B cell (primary cell): Measurements from ENCODE around the gene RASA2. TPM values are rescaled to one million over a fixed set of nuclear protein-coding genes. Genes with fewer than 3 reads are reported as not detected.

Source experiments
- ATAC-seq: fragments of 200-7000 bp; cut with Tn5 transposase; one replicate; pipeline ENCODE4 v1.10.0; 2021; ENCODE audit warnings: low read depth, mild to moderate bottlenecking, moderate number of reproducible peaks, moderate library complexity
- CTCF ChIA-PET: fragments of 350-600 bp; sonication (Branson Sonifier 250); formaldehyde crosslinking; loops from one replicate; lab custom pipeline; 2021; ENCODE audit warnings: antibody characterized with exemption, inconsistent platforms; lab: Charles Lee
- POLR2A ChIA-PET: fragments of 350-600 bp; sonication (Branson Sonifier 250); formaldehyde crosslinking; loops from one replicate; lab custom pipeline; 2021; ENCODE audit warnings: antibody characterized with exemption; lab: Charles Lee
- DNase-seq: peaks from one replicate; pipeline ENCODE4 v3.0.0; 2013
- H2AFZ ChIP-seq: 2 replicates; pipeline ENCODE4 v1.6.1; 2012; ENCODE audit warnings: mild to moderate bottlenecking, low read depth, low read length; ENCODE audit not compliant: insufficient read depth, poor library complexity, severe bottlenecking
- H3K27ac ChIP-seq, 2 donors: 1 replicate in 1 of 2; 2 replicates in 1 of 2; pipeline ENCODE4 v1.5.1; 2012 to 2013; ENCODE audit warnings: low read length in 2 of 2, mild to moderate bottlenecking in 2 of 2, moderate library complexity in 1 of 2
- H3K27me3 ChIP-seq, 4 experiments: fragments of 200-600 bp in 1 of 4; sonication (generic) in 1 of 4; replicated peaks in 1 of 4; 1 replicate in 2 of 4; 2 replicates in 2 of 4; pipeline versions ENCODE4 v1.6.1 to v1.7.0; 2013 to 2016; ENCODE audit warnings: low read length in 3 of 4, mild to moderate bottlenecking in 2 of 4, mixed read lengths in 1 of 4, moderate library complexity in 1 of 4; ENCODE audit not compliant: insufficient read depth in 4 of 4, control insufficient read depth in 3 of 4; ENCODE audit errors: control extremely low read depth in 1 of 4
- H3K36me3 ChIP-seq, 2 experiments: replicated peaks in 1 of 2; 1 replicate in 1 of 2; 2 replicates in 1 of 2; pipeline versions ENCODE4 v1.6.1 to v1.7.1; 2013; ENCODE audit warnings: low read length in 1 of 2; ENCODE audit not compliant: insufficient read depth in 2 of 2, control insufficient read depth in 1 of 2; ENCODE audit errors: control extremely low read depth in 1 of 2, extremely low read depth in 1 of 2
- H3K4me1 ChIP-seq, 2 donors: fragments of 200-600 bp in 1 of 2; sonication (generic) in 1 of 2; 1 replicate in 1 of 2; 2 replicates in 1 of 2; pipeline versions ENCODE4 v1.5.1 to v1.6.1; 2013 to 2017; ENCODE audit warnings: low read length in 2 of 2; ENCODE audit not compliant: control insufficient read depth in 2 of 2, insufficient read depth in 2 of 2
- H3K4me2 ChIP-seq: replicated peaks from 2 replicates; pipeline ENCODE3; 2012; ENCODE audit warnings: mild to moderate bottlenecking, low read depth, low read length; ENCODE audit not compliant: poor library complexity, severe bottlenecking
- H3K4me3 ChIP-seq, 5 experiments: fragments of 200-600 bp in 1 of 5; sonication (generic) in 1 of 5; 1 replicate in 3 of 5; 2 replicates in 2 of 5; pipeline versions ENCODE4 v1.5.1 to v1.7.0; 2011 to 2016; ENCODE audit warnings: low read length in 4 of 5, mild to moderate bottlenecking in 4 of 5, low read depth in 2 of 5, control low read depth in 1 of 5, moderate library complexity in 1 of 5; ENCODE audit not compliant: insufficient read depth in 1 of 5; ENCODE audit errors: control extremely low read depth in 1 of 5, extremely low read depth in 1 of 5
- H3K79me2 ChIP-seq: fragments of 200-600 bp; sonication (generic); one replicate; pipeline ENCODE4 v1.6.0; 2016; ENCODE audit warnings: low read length; ENCODE audit not compliant: control insufficient read depth, insufficient read depth
- H3K9ac ChIP-seq: fragments of 200-600 bp; sonication (generic); 2 replicates; pipeline ENCODE4 v1.6.1; 2017; ENCODE audit warnings: mild to moderate bottlenecking, low read length, moderate library complexity
- H3K9me3 ChIP-seq, 3 donors: one replicate each; pipeline versions ENCODE4 v1.6.1 to v1.7.1; 2013; ENCODE audit warnings: low read length in 2 of 3; ENCODE audit not compliant: control insufficient read depth in 2 of 3, insufficient read depth in 1 of 3; ENCODE audit errors: control extremely low read depth in 1 of 3
- H4K20me1 ChIP-seq: 2 replicates; pipeline ENCODE4 v1.6.0; 2012; ENCODE audit warnings: mild to moderate bottlenecking, low read length; ENCODE audit not compliant: insufficient read depth, control insufficient read depth, poor library complexity, severe bottlenecking
- H3K27ac Mint-ChIP-seq: one replicate; pipeline ENCODE4 v1.8.0; 2021; ENCODE audit warnings: mixed read lengths
- H3K27me3 Mint-ChIP-seq: one replicate; pipeline ENCODE4 v1.8.0; 2021; ENCODE audit warnings: mixed read lengths
- H3K4me1 Mint-ChIP-seq: one replicate; pipeline ENCODE4 v1.8.0; 2021; ENCODE audit warnings: mixed read lengths
- H3K4me3 Mint-ChIP-seq: one replicate; pipeline ENCODE4 v1.8.0; 2021; ENCODE audit warnings: mixed read lengths
- H3K9me3 Mint-ChIP-seq: one replicate; pipeline ENCODE4 v1.8.0; 2022; ENCODE audit warnings: mixed read lengths; ENCODE audit not compliant: insufficient read depth
- EZH2 ChIP-seq: IDR thresholded peaks from 2 replicates; pipeline ENCODE4 v1.6.1; 2012; ENCODE audit warnings: borderline replicate concordance, low read depth, mild to moderate bottlenecking, moderate library complexity, low read length; ENCODE audit not compliant: insufficient read depth, poor library complexity, severe bottlenecking
- WGBS: methylation state at CpG from one replicate; pipeline ENCODE4 v1.1.5; 2013; ENCODE audit warnings: missing lambda C conversion rate; ENCODE audit not compliant: insufficient coverage; 5-methylcytosine and 5-hydroxymethylcytosine counted together
- intact Hi-C: fragments of 100-400 bp; cut with micrococcal nuclease; formaldehyde crosslinking; loops from one replicate; pipeline ENCODE4 v1.10.0; 2022
- polyA plus RNA-seq: library from polyadenylated mRNA; depleted of rRNA; stranded (reverse); fragments of >200 nt; gene quantifications from 2 replicates; pipeline ENCODE4 v1.2.3, GENCODE V29; 2012
- total RNA-seq, 2 donors: library from RNA; stranded (reverse); fragments of 120-200 nt in 1 of 2; gene quantifications; 1 replicate in 1 of 2; 2 replicates in 1 of 2; pipeline versions ENCODE4 v1.2.3 to v1.2.4, GENCODE V29; 2013 to 2022
- TF ChIP-seq, protein P1 (sequence below): fragments of 200-600 bp; IDR thresholded peaks from one replicate; pipeline ENCODE4 v1.8.0; 2022; ENCODE audit warnings: antibody characterized with exemption, mild to moderate bottlenecking

The RASA2 gene
- total and polyA plus RNA-seq, 2 donors (not counting 1 experiment from before 2014, with no cell fraction given): 12.3 to 47.7 TPM

DNA sequence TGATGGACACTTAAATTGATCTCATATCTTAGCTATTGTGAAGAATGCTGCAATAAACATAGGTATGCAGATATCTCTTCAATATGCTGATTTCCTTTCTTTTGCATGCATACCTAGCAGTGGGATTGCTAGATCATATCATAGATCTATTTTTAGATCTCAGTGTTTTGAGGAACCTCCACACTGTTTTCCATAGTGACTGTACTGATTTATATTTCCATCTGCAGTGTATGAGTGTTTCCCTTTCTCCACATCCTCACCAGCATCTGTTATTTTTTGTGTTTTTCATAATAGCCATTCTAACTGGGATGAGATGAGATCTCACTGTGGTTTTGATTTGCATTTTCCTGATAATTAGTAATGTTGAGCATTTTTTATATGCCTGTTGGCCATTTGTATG is 17.1 kb upstream of the RASA2 start:
- Histone ChIP-seq H2AFZ (no peak overlapping the region), H3K4me3 (no peak overlapping the region), H3K79me2 (peaks cover 5% of the 10 kb centered on the region), H3K9ac (no peak overlapping the region), H3K27me3 (no peaks in the 10 kb centered on the region), H3K4me1 (peaks cover 0 to 4% of the 10 kb centered on the region in 2 donors), H3K4me2 (no peak overlapping the region), H3K27ac (no peak overlapping the region), H3K9me3 (peaks cover 0 to 4% (median under 1%) of the 10 kb centered on the region in 3 donors), H4K20me1 (no peaks in the 10 kb centered on the region), H3K36me3 (no peaks in the 10 kb centered on the region)
- Mint-ChIP-seq H3K9me3 (peaks cover 3% of the 10 kb centered on the region), H3K27ac (no peak overlapping the region), H3K4me3 (no peak overlapping the region), H3K4me1 (peaks cover 7% of the 10 kb centered on the region), H3K27me3 (no peaks in the 10 kb centered on the region)
- no peak for TF ChIP-seq EZH2
- TF ChIP-seq, protein P1, sequence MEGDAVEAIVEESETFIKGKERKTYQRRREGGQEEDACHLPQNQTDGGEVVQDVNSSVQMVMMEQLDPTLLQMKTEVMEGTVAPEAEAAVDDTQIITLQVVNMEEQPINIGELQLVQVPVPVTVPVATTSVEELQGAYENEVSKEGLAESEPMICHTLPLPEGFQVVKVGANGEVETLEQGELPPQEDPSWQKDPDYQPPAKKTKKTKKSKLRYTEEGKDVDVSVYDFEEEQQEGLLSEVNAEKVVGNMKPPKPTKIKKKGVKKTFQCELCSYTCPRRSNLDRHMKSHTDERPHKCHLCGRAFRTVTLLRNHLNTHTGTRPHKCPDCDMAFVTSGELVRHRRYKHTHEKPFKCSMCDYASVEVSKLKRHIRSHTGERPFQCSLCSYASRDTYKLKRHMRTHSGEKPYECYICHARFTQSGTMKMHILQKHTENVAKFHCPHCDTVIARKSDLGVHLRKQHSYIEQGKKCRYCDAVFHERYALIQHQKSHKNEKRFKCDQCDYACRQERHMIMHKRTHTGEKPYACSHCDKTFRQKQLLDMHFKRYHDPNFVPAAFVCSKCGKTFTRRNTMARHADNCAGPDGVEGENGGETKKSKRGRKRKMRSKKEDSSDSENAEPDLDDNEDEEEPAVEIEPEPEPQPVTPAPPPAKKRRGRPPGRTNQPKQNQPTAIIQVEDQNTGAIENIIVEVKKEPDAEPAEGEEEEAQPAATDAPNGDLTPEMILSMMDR: no peak
- CTCF ChIA-PET: interaction anchor here (1.3 to 2.3 kb wide), 4 partner anchors 10 to 96 kb away, joined by 3 to 7 read pairs (median 4); no protein-coding TSS in a partner anchor
- POLR2A ChIA-PET: no interaction called here
- intact Hi-C loops: loop anchor here (5.0 to 10.0 kb wide), 2 partner anchors 43 to 525 kb away; no protein-coding TSS in a partner anchor
- no peak for DNase-seq
- no peak for ATAC-seq

DNA sequence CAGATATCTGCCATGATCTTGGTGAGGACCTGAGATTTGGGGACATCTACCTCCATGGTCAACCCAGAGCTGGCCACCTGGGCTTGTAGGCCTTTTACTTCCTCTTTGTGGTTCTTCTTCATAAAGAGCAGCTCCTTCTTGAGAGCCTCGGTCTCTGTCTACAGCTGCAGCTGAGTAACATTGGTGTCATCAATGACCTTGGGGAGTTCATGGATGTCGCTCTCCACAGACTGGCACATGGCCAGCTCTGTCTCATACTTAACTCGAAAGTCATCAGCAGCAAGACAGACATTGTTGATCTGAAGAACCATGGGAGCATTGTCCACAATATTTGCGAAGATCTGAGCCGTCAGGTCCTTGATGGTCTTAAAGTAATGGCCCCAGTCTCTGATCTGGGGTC is 15.7 kb upstream of the RASA2 start:
- Histone ChIP-seq H3K36me3 (no peaks in the 10 kb centered on the region), H3K4me2 (no peak overlapping the region), H3K9me3 (no peaks in the 10 kb centered on the region), H3K27me3 (no peaks in the 10 kb centered on the region), H3K4me3 (no peak overlapping the region), H3K27ac (no peak overlapping the region), H3K79me2 (peaks cover 5% of the 10 kb centered on the region), H4K20me1 (no peaks in the 10 kb centered on the region), H3K4me1 (peaks cover 0 to 4% of the 10 kb centered on the region in 2 donors), H3K9ac (no peak overlapping the region), H2AFZ (no peak overlapping the region)
- Mint-ChIP-seq H3K4me3 (no peak overlapping the region), H3K4me1 (peaks cover 8% of the 10 kb centered on the region), H3K9me3 (peaks cover 3% of the 10 kb centered on the region), H3K27ac (no peak overlapping the region), H3K27me3 (no peaks in the 10 kb centered on the region)
- ATAC-seq (peak; percentile 14), DNase-seq (no peak)
- ChIA-PET POLR2A (no interaction called here), CTCF (interaction anchor here (0.9 to 5.8 kb wide), 7 partner anchors 10 to 101 kb away, joined by 3 to 67 read pairs (median 5); no protein-coding TSS in a partner anchor)
- no peak for TF ChIP-seq EZH2
- TF ChIP-seq, protein P1: no peak
- intact Hi-C loops: loop anchor here (5.0 kb wide), 1 partner anchor 41 kb away; no protein-coding TSS in a partner anchor
- WGBS: 62% methylated on average over 4 of the region's 5 CpGs
